ENCODE data around the gene COG5. TPM values are rescaled to one million over a fixed set of nuclear protein-coding genes. Genes with fewer than 3 reads are reported as not detected.

The COG5 gene
- total RNA-seq, 1 experiment from 2014 or later, result 32.2 TPM

DNA sequence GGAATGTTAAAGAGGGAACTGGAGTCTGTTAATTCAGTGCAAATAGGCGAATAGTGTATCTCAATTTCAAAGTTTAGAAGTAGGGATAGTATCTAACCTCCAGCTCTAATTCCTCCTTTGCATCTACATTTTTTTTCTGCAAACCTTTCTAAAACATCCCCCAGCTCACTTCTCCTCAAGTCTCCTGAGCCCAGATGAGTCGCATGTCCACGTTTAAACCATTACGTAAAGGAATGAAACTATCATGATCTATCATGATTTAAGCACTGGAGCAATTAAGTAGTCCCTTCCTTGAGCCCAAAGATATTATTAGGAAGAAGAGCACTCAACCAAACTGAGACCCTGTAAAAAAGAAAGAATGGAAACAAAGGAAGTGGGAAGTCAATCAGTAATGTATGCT is 64.0 kb downstream of the COG5 start:
- Histone ChIP-seq H3K36me3 (ENCODE audit: insufficient read depth, low read length, poor library complexity, severe bottlenecking) (no peaks in the 10 kb centered on the region), H3K9me3 (ENCODE audit: low read depth, low read length, poor library complexity, severe bottlenecking) (no peaks in the 10 kb centered on the region), H3K4me3 (ENCODE audit: low read depth, low read length, poor library complexity, severe bottlenecking) (no peak overlapping the region), H3K27ac (ENCODE audit: low read depth, low read length, poor library complexity, severe bottlenecking) (no peak overlapping the region), H3K27me3 (replicated peaks; ENCODE audit: insufficient read depth, low read depth, low read length, poor library complexity) (no peaks in the 10 kb centered on the region), H3K4me1 (ENCODE audit: insufficient read depth, low read length, poor library complexity, severe bottlenecking) (no peaks in the 10 kb centered on the region)
- BruUV-seq (replicated peaks), result no TSS peak
- ChIA-PET CTCF (no interaction called here), POLR2A (ENCODE audit: low non-redundant PET) (no interaction called here)
- TF ChIP-seq CTCF (conservative IDR thresholded peaks at IDR 0.05; ENCODE audit: low read depth, low read length) (no peak), EZH2 (IDR thresholded peaks at IDR 0.05; ENCODE audit: borderline replicate concordance, low read depth, low read length, poor library complexity, severe bottlenecking) (no peak)
- intact Hi-C loops (cut with micrococcal nuclease; ENCODE audit: unreplicated experiment), result loop anchor here (5.0 kb wide), 1 partner anchor 297 kb away; no protein-coding TSS in a partner anchor
- DNase-seq (ENCODE audit: low spot score), result no peak

- ChIA-PET POLR2A (ENCODE audit: low non-redundant PET) (no interaction called here), CTCF (no interaction called here)
- Histone ChIP-seq H3K4me1 (ENCODE audit: insufficient read depth, low read length, poor library complexity, severe bottlenecking) (no peaks in the 10 kb centered on the region), H3K36me3 (ENCODE audit: insufficient read depth, low read length, poor library complexity, severe bottlenecking) (no peaks in the 10 kb centered on the region), H3K9me3 (ENCODE audit: low read depth, low read length, poor library complexity, severe bottlenecking) (no peaks in the 10 kb centered on the region), H3K4me3 (ENCODE audit: low read depth, low read length, poor library complexity, severe bottlenecking) (no peak overlapping the region), H3K27me3 (replicated peaks; ENCODE audit: insufficient read depth, low read depth, low read length, poor library complexity) (no peaks in the 10 kb centered on the region), H3K27ac (ENCODE audit: low read depth, low read length, poor library complexity, severe bottlenecking) (no peak overlapping the region)
- intact Hi-C loops (cut with micrococcal nuclease; ENCODE audit: unreplicated experiment), result no loop called here
- no TSS peak for BruUV-seq (replicated peaks)
- DNase-seq (ENCODE audit: low spot score), result no peak
- no peak for TF ChIP-seq CTCF (conservative IDR thresholded peaks at IDR 0.05; ENCODE audit: low read depth, low read length)
- no peak for TF ChIP-seq EZH2 (IDR thresholded peaks at IDR 0.05; ENCODE audit: borderline replicate concordance, low read depth, low read length, poor library complexity, severe bottlenecking)
These were observed 68.2 kb downstream of the COG5 start for GRCh38 chr7:107495516-107495915.

DNA sequence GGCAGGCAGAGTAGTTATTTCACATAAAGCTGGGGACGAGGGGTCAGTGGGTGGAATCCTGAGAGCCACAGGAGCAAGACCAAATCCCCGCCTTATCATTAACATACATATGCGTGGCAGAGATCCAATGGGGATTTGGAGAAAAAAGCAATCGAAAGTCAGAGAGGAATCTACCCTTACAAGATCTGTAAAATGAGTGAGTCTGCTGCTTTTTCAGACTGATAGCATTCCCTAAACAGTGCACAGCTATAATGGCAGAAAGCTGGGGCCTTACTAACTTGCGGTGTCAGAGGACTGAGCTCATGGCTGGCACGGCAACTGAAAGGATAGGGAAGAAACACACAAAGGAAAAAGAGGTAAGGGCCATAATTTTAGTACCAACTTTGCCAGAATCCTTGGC is 68.8 kb downstream of the COG5 start:
- no TSS peak for BruUV-seq (replicated peaks)
- no peak overlapping the region for H3K27ac ChIP-seq (ENCODE audit: low read depth, low read length, poor library complexity, severe bottlenecking)
- H3K4me1 ChIP-seq (ENCODE audit: insufficient read depth, low read length, poor library complexity, severe bottlenecking), result no peaks in the 10 kb centered on the region
- no peak for DNase-seq (ENCODE audit: low spot score)
- H3K4me3 ChIP-seq (ENCODE audit: low read depth, low read length, poor library complexity, severe bottlenecking), result no peak overlapping the region
- TF ChIP-seq EZH2 (IDR thresholded peaks at IDR 0.05; ENCODE audit: borderline replicate concordance, low read depth, low read length, poor library complexity, severe bottlenecking) (no peak), CTCF (conservative IDR thresholded peaks at IDR 0.05; ENCODE audit: low read depth, low read length) (no peak)
- ChIA-PET POLR2A (ENCODE audit: low non-redundant PET) (no interaction called here), CTCF (no interaction called here)
- no peaks in the 10 kb centered on the region for H3K9me3 ChIP-seq (ENCODE audit: low read depth, low read length, poor library complexity, severe bottlenecking)
- intact Hi-C loops (cut with micrococcal nuclease; ENCODE audit: unreplicated experiment), result no loop called here
- H3K36me3 ChIP-seq (ENCODE audit: insufficient read depth, low read length, poor library complexity, severe bottlenecking), result no peaks in the 10 kb centered on the region
- H3K27me3 ChIP-seq (replicated peaks; ENCODE audit: insufficient read depth, low read depth, low read length, poor library complexity), result no peaks in the 10 kb centered on the region
